Hepatocyte (in vitro differentiated cells): ENCODE data around the gene CTBP2. TPM values are rescaled to one million over a fixed set of nuclear protein-coding genes. Genes with fewer than 3 reads are reported as not detected.

Source experiments
- DNase-seq: peaks from one replicate; pipeline ENCODE4 v3.0.0-alpha.2; 2016; ENCODE audit warnings: low spot score
- H2AFZ ChIP-seq: fragments of 200-600 bp; sonication (generic); 2 replicates; pipeline ENCODE4 v1.6.0; 2016; ENCODE audit warnings: antibody characterized with exemption, mild to moderate bottlenecking
- H3K27ac ChIP-seq: fragments of 200-600 bp; sonication (generic); 2 replicates; pipeline ENCODE4 v1.5.1; 2016; ENCODE audit warnings: mild to moderate bottlenecking
- H3K27me3 ChIP-seq: fragments of 200-600 bp; sonication (generic); 2 replicates; pipeline ENCODE4 v1.6.1; 2016
- H3K36me3 ChIP-seq: fragments of 200-600 bp; sonication (generic); replicated peaks from 2 replicates; pipeline ENCODE4 v1.5.1; 2016; ENCODE audit warnings: low read depth; ENCODE audit not compliant: insufficient read depth
- H3K4me1 ChIP-seq: fragments of 200-600 bp; sonication (generic); 2 replicates; pipeline ENCODE4 v1.5.1; 2016; ENCODE audit warnings: mild to moderate bottlenecking, moderate library complexity; ENCODE audit not compliant: insufficient read depth
- H3K4me2 ChIP-seq: fragments of 200-600 bp; sonication (generic); 2 replicates; pipeline ENCODE4 v1.6.0; 2016
- H3K4me3 ChIP-seq: fragments of 200-600 bp; sonication (generic); 2 replicates; pipeline ENCODE4 v1.5.1; 2016; ENCODE audit warnings: mild to moderate bottlenecking
- H3K79me2 ChIP-seq: fragments of 200-600 bp; sonication (generic); 2 replicates; pipeline ENCODE4 v1.6.0; 2017; ENCODE audit warnings: mild to moderate bottlenecking
- H3K9me2 ChIP-seq: fragments of 200-600 bp; sonication (generic); replicated peaks from 2 replicates; pipeline ENCODE4 v1.6.0; 2017; ENCODE audit warnings: mild to moderate bottlenecking; ENCODE audit not compliant: insufficient read depth
- H3K9me3 ChIP-seq: fragments of 200-600 bp; sonication (generic); 2 replicates; pipeline ENCODE4 v1.5.1; 2016; ENCODE audit warnings: low read depth, mild to moderate bottlenecking
- H4K20me1 ChIP-seq: fragments of 200-600 bp; sonication (generic); 2 replicates; pipeline ENCODE4 v1.6.0; 2016; ENCODE audit warnings: mild to moderate bottlenecking; ENCODE audit not compliant: insufficient read depth, poor library complexity, severe bottlenecking
- EZH2 ChIP-seq: fragments of 200-600 bp; sonication (generic); IDR thresholded peaks from 2 replicates; pipeline ENCODE4 v1.6.1; 2016; ENCODE audit warnings: antibody characterized with exemption, mild to moderate bottlenecking, borderline replicate concordance
- EZH2phosphoT487 ChIP-seq: fragments of 200-600 bp; sonication (generic); IDR thresholded peaks from one replicate; pipeline ENCODE4 v1.6.1; 2018; ENCODE audit warnings: antibody characterized with exemption, mild to moderate bottlenecking, low read depth, moderate library complexity; ENCODE audit not compliant: unreplicated experiment, severe bottlenecking
- whole genome bisulfite sequencing: methylation state at CpG from one replicate; pipeline ENCODE4 v1.1.6; 2016; ENCODE audit warnings: low lambda C conversion rate; ENCODE audit errors: missing lambda C conversion rate; 5-methylcytosine and 5-hydroxymethylcytosine counted together
- polyA plus RNA-seq: library from polyadenylated mRNA; unstranded; fragments of >200 nt; fragmentation: Nextera tagmentation; extraction: Ambion mirVana; gene quantifications from 2 replicates; pipeline ENCODE4 v1.2.1, GENCODE V29; 2016
- total RNA-seq: library from RNA; depleted of rRNA; stranded (reverse); fragments of >200 nt; gene quantifications from 2 replicates; pipeline ENCODE4 v1.2.3, GENCODE V29; 2014
- TF ChIP-seq, protein P1 (sequence below): fragments of 200-600 bp; sonication (generic); IDR thresholded peaks from 2 replicates; pipeline ENCODE4 v1.5.1; 2016; ENCODE audit warnings: antibody characterized with exemption, mild to moderate bottlenecking; ENCODE audit not compliant: poor library complexity

Gene CTBP2
- total and polyA plus RNA-seq, 2 experiments from 2014 or later: 61.3 to 81.0 TPM

DNA sequence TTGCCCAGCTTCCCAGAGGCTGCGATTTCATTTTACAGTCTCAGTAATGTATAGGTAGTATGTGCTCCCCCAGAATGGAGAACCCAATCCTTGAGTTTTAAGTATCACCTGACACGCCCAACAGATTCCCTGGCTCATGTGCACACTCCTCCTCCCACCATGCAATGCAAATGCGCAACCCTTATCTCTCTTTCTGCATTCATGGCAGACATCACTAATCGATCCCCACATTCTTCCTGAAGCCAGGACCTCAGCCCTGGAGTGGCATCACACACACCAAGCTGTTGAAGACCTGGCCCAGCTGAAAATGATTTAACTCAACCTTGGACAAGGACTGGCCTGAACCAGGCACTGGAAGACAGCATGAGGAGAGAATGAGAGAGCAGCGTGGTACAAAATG lies 150.0 kb downstream of the CTBP2 start:
- Histone ChIP-seq H3K27ac (no peak overlapping the region), H2AFZ (no peak overlapping the region), H3K9me3 (no peaks in the 10 kb centered on the region), H3K9me2 (no peaks in the 10 kb centered on the region), H3K4me2 (no peak overlapping the region), H3K4me3 (no peak overlapping the region), H3K36me3 (no peaks in the 10 kb centered on the region), H3K79me2 (peaks cover 97% of the 10 kb centered on the region), H3K27me3 (no peaks in the 10 kb centered on the region), H4K20me1 (peaks cover 30% of the 10 kb centered on the region), H3K4me1 (no peaks in the 10 kb centered on the region)
- DNase-seq: no peak
- TF ChIP-seq, protein P1, sequence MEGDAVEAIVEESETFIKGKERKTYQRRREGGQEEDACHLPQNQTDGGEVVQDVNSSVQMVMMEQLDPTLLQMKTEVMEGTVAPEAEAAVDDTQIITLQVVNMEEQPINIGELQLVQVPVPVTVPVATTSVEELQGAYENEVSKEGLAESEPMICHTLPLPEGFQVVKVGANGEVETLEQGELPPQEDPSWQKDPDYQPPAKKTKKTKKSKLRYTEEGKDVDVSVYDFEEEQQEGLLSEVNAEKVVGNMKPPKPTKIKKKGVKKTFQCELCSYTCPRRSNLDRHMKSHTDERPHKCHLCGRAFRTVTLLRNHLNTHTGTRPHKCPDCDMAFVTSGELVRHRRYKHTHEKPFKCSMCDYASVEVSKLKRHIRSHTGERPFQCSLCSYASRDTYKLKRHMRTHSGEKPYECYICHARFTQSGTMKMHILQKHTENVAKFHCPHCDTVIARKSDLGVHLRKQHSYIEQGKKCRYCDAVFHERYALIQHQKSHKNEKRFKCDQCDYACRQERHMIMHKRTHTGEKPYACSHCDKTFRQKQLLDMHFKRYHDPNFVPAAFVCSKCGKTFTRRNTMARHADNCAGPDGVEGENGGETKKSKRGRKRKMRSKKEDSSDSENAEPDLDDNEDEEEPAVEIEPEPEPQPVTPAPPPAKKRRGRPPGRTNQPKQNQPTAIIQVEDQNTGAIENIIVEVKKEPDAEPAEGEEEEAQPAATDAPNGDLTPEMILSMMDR: no peak
- no peak for TF ChIP-seq EZH2
- TF ChIP-seq EZH2phosphoT487: no peak
- WGBS: 93% methylated on average over 5 of the region's 5 CpGs

DNA sequence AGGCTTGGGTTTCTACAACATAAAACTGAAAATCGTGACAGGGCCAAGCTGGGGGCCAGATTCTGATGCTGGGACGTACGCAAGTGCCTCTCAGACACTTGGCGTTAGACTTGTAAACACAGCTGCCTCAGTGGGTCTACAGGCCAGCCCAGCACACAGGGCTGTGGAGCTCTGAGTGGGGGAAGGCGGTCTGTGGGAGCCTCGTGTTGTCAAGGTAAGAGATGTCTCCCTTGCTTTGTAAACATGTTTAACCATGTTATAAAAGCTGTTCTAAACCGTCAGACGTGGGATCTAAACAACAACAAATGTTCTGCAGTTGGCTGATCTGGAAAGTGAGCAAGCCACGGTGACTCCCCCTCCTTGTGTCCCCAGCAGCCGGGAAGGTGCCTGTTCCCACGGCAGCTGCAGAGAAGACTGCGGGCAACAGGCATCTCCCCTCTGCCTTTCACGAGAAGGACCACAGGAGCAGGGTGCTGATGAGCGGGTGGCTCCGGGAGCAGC lies 150.7 kb downstream of the CTBP2 start:
- Histone ChIP-seq H3K4me1 (no peaks in the 10 kb centered on the region), H3K9me2 (no peaks in the 10 kb centered on the region), H3K27me3 (no peaks in the 10 kb centered on the region), H2AFZ (no peak overlapping the region), H3K4me3 (no peak overlapping the region), H3K36me3 (no peaks in the 10 kb centered on the region), H3K9me3 (no peaks in the 10 kb centered on the region), H3K27ac (peak overlapping the region; percentile 88), H3K79me2 (peaks cover 97% of the 10 kb centered on the region), H3K4me2 (no peak overlapping the region), H4K20me1 (peaks cover 30% of the 10 kb centered on the region)
- TF ChIP-seq EZH2phosphoT487 (no peak), EZH2 (no peak)
- TF ChIP-seq, protein P1: no peak
- 78% methylated on average over 15 of the region's 15 CpGs for WGBS
- DNase-seq: no peak

DNA sequence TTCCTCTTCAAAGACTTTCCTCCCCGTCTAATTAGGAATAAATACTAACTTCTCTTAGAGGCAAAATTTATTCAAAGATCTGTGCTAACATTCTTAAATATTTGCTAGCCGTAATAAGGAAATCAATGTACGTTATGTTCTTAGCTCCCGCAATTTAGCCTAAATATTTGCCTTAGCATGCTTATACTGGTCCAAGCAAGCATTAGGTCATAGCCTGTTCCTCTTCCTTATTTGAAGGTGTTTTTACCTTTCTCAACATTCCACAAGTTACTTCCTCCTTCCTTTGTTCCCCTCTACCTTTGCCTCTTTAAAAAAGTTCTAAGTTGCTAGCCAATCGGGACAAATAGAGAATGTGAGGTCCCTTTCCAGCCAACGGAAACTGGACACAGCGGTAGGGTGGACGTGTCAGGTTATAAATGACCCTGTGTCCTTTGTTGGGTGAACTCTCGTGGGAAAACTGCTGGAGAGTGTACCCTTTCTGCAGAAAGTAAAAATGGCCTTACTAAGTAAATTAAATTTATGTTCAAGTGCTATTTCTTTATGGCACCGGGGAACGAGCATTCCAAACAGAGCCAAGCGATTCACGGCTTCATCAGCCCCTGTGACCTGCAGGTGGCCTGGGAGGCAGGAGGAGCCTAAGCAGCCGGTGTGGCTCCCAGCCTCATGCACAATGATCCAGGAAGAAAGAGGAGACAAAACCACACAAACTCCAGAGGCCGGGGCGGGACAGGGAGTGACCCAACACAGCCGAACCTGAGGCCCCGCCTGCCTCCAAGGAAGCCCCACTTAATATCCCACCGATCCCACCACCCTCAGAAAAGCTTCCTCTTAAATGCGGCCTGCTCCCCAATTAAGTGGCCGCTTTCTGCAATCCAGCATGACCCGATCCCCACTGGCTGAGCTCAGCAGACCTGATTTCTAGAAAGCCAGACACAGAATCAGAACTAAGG lies 151.4 kb downstream of the CTBP2 start:
- Histone ChIP-seq H3K4me2 (no peak overlapping the region), H3K36me3 (no peaks in the 10 kb centered on the region), H3K9me3 (no peaks in the 10 kb centered on the region), H3K4me1 (no peaks in the 10 kb centered on the region), H3K9me2 (no peaks in the 10 kb centered on the region), H3K27ac (peak overlapping the region; percentile 88), H3K27me3 (no peaks in the 10 kb centered on the region), H4K20me1 (peaks cover 28% of the 10 kb centered on the region), H2AFZ (no peak overlapping the region), H3K4me3 (no peak overlapping the region), H3K79me2 (peaks cover 97% of the 10 kb centered on the region)
- WGBS: 84% methylated on average over 22 of the region's 22 CpGs
- TF ChIP-seq EZH2phosphoT487: no peak
- no peak for TF ChIP-seq EZH2
- TF ChIP-seq, protein P1: no peak
- DNase-seq: no peak
